Midbrain (tissue), 1 donor: ENCODE results near the gene KRTAP3-3.
"Not testable (repeated sequence)": the region's sequence is repeated elsewhere in the genome, so short reads cannot be mapped to it uniquely, and the experiment has no call there.

ENCODE experiments used
- DNase-seq: peaks from one replicate; lab custom pipeline; 2025; lab: John Stamatoyannopoulos, UW

The KRTAP3-3 gene

GRCh38 chr17:40993839-40994238 is at the start of gene KRTAP3-3:
KRTAP3-3 (minus strand) TSS chr17:40994164; CDS start chr17:40994097, 67 bp downstream.
- DNase-seq = no peak

- no peak for DNase-seq
These were observed 49.0 kb upstream of the KRTAP3-3 start for GRCh38 chr17:41042953-41043352.

DNA sequence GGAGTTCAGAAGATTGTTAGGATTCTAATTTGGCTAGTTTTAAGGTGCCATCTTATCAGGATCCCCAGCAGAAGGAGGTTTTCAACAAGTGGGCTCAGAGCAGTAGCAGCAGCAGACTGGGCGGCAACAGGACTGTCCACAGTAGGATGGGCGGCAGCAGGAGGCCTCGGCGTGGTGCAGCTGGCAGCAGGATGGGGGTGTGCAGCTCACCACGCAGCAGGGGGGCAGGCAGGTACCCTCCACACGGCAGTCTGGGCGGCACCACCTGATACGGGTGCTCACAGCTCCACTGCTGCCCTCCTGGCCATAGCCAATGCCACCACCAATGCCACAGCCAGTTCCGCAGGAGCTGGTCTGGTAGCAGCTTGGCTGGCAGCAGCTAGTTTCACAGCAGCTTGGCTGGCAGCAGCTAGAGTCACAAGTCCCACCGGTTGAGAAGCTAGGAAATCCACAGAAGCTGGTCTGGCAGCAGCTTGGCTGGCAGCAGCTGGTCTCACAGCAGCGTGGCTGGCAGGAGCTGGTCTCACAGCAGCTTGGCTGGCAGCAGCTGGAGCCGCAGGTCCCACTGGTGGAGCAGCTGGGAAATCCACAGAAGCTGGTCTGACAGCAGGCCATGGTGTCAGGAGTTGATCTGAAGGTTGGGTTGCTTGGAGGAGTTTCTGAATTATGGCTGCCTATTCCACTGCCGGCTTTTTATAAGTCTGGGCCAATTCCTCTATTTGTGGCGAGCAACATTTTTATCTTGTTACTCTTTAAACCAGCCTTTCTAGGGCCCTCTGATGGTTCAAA is 47.0 kb upstream of the KRTAP3-3 start, which contains the start of gene KRTAP1-1:
KRTAP1-1 (minus strand) TSS at position 668 of the 789 bp plus-strand sequence; CDS start at position 615, 53 bp downstream.
- DNase-seq = not testable (repeated sequence)

GRCh38 chr17:41037853-41038350 is 43.9 kb upstream of the KRTAP3-3 start:
- DNase-seq = no peak

DNA sequence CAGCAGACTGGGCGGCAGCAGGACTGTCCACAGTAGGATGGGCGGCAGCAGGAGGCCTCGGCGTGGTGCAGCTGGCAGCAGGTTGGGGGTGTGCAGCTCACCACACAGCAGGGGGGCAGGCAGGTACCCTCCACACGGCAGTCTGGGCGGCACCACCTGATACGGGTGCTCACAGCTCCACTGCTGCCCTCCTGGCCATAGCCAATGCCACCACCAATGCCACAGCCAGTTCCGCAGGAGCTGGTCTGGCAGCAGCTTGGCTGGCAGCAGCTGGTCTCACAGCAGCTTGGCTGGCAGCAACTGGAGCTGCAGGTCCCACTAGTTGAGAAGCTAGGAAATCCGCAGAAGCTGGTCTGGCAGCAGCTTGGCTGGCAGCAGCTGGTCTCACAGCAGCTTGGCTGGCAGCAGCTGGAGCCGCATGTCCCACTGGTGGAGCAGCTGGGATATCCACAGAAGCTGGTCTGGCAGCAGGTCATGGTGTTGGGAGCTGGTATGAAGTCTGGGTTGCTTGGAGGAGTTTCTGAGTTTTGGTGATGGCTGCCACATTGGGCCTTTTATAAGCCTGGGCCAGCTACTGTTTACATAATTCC is 40.5 kb upstream of the KRTAP3-3 start, which contains the start of gene KRTAP1-3:
KRTAP1-3 (minus strand) TSS at position 529 of the 590 bp plus-strand sequence; CDS start at position 476, 53 bp downstream.
- DNase-seq = not testable (repeated sequence)

DNA sequence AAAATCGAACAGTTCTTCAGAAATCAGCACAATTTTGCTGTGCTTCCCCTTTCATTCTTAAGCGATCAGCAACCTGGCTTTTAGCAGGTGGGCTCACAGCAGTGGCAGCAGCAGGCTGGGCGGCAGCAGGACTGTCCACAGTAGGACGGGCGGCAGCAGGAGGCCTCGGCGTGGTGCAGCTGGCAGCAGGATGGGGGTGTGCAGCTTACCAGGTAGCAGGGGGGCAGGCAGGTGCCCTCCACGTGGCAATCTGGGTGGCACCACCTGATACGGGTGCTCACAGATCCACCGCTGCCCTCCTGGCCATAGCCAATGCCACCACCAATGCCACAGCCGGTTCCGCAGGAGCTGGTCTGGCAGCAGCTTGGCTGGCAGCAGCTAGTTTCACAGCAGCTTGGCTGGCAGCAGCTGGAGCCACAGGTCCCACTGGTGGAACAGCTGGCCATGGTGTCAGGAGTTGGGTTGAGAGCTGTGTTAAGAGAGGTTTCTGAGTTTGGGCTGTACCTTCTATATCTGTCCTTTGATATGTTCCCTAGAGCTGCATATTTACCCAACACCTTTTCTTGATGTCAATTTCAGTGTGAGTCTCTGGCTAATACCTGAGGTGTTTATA is 35.8 kb upstream of the KRTAP3-3 start, which contains the start of gene KRTAP1-4:
KRTAP1-4 (minus strand) TSS at position 563 of the 613 bp plus-strand sequence; CDS start at position 446, 117 bp downstream.
- no peak for DNase-seq

- no peak for DNase-seq
These were observed 32.9 kb upstream of the KRTAP3-3 start, which contains the start of gene KRTAP1-5 for GRCh38 chr17:41026715-41027471. KRTAP1-5 (minus strand) TSS chr17:41027208; CDS start chr17:41027155, 53 bp downstream.

DNA sequence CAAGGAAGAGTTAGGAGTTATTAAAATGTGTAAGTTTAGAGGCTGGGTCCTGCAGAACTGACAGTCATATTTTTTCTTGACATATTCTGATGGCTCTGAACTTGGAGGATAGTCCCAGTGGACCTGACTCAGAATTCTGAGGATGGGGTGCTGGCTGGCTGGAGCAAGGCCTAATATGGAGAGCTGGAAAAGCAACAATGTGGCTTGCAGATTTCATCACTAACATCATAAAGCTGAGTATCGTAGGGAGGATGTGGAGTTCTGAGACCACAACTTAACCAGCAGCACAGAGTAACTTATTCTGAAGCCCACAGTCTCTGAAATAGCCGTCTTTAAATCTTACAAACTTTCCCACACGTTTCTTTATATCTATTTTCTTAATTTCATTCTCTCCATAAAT is 30.7 kb upstream of the KRTAP3-3 start:
- DNase-seq = no peak

- DNase-seq = no peak
These were observed 26.4 kb upstream of the KRTAP3-3 start for GRCh38 chr17:41020336-41020735.

DNA sequence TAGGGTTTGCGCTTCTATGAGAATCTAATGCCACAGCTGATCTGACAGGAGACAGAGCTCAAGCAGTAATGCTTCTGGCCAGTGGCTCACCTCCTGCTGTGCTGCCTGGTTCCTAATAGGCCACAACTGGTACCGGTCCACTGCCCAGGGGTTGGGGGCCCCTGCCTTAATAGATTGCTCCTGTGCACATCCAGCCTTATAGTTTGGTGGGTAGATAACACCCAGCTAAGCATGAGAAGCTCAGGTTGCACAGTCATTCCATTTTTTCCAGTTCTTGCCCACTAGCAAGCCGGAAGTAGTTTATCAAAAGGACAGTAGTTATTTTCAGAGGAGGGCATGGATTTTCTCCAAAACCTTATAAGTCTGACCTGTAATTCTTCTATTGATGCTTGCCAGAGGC is 25.5 kb upstream of the KRTAP3-3 start:
- no peak for DNase-seq

DNA sequence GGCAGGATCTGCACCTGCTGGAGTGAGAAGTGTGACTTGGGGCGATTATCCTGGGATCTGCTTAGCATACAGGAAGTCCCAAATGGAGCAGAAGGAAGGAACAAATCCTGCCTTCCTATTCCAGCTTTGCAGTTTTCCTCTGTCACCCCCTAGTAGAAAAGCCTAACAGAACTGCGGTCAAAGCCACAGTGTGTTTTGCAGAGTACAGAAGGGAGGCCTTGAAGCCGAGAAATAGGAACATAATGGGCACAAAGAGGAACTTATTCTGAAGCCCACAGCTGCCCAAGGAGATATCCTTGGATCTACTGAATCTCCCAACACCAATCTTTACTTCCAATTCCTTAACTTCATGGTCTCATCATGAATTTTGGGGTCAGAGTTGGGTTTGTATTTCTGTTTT is 24.6 kb upstream of the KRTAP3-3 start:
- no peak for DNase-seq

- no peak for DNase-seq
These were observed 22.7 kb upstream of the KRTAP3-3 start for GRCh38 chr17:41016578-41017215.

- no peak for DNase-seq
These were observed 21.5 kb upstream of the KRTAP3-3 start for GRCh38 chr17:41015454-41015853.

DNA sequence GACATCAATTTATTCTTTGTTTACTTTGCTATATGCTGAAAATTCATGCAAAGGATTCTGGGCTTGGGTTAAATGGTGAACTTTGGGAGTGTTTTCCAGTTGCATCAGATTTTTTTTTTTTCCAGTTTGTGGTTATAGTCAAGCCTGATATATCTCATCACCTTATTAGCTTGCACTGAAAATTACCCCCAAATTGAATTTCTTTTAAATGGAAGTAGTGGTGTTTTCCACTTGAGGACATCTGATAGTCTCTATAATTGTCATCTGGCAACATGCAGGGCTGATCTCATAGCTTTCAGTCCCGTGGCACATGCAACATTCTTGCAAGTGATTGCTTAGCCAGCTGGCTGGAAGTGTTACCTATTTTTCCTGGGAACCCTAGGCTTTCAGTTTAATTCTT is 19.6 kb upstream of the KRTAP3-3 start:
- no peak for DNase-seq

DNA sequence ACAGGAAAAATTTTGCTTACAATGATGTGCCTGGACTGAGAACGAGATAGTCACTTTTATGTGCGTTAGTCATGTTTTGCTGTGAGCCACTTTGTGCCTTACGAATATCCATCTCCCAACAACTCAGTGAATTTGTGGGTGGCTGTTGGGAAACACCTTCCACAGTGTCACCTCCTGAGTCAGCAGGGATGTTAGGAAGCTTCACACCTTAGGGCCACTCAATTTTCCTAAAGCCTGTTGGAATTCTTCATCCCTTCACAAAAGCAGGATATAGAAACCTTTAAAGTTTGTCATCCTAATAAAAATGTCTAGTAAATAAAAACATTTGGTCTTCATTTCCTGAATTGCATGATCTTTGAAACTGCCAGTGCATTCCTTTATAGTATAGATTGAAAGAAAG is 19.2 kb upstream of the KRTAP3-3 start:
- DNase-seq = no peak

GRCh38 chr17:41012326-41013120 is 18.6 kb upstream of the KRTAP3-3 start:
- DNase-seq = no peak

DNA sequence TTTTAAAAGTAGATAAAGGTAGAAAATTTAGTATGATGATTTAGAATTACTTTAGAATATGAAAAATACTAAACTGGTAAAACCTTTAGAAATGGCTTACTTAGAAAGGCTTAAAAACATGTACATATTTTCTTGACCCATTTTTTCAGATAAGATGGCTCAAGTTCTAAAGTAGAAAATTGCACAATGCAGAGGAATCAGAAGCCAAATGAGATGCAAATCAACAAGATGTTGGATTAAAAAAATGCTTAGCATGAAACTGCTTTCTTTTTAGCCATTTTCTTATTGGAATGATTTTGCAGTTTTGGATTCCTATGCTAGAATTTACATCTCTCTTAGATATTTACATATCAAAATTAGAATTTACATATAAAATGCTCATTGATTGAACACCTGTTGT is 16.5 kb upstream of the KRTAP3-3 start:
- DNase-seq = no peak

DNA sequence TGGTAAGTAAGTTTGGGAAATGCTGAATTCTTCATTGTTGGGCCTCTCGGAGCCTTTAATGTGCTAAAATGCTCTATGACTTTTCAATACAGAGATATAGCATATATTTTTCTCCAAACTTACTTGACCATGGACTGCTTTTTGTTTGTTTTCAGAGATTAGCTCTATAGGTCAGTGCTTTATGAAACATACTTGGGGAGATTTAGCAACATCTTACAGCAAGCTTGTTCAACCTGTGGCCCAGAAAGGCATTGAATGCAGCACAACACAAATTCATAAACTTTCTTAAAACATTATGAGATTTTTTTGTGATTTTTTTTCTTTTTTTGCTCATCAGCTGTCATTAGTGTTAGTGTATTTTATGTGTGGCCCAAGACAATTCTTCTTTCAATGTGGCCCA is 16.0 kb upstream of the KRTAP3-3 start:
- DNase-seq = no peak

DNA sequence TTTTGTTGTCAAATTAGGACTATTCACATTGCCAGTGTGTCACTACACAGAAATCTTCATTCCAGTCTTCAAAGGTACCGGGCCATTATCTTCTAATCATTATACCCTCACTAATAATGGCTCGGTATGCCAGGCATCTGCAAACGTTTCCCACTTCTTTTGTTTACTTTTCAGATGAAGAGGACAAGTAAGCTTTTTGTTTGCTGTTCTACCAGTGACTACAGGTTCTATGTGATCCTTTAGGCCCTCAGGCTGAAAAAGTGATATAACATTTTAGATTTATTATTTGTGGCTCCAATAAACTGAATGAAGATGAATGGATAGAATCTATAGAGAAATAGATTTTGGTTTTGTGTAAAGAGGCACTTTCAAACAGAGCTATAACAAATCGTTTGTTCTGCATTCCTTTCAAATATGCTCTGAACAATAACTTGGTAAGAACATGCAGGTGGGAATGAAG is 15.4 kb upstream of the KRTAP3-3 start:
- no peak for DNase-seq

GRCh38 chr17:41008811-41009210 is 14.8 kb upstream of the KRTAP3-3 start, which contains the start of gene KRTAP3-1:
KRTAP3-1 (minus strand) TSS chr17:41009128; CDS start chr17:41009074, 54 bp downstream.
- no peak for DNase-seq
